ENCODE data around the gene CROCC2. TPM values are rescaled to one million over a fixed set of nuclear protein-coding genes. Genes with fewer than 3 reads are reported as not detected.

CROCC2 gene
- total and polyA plus RNA-seq, 2 of the 13 experiments (the other 11 are each of a cell fraction or from before 2014, with no cell fraction given), result not detected

DNA sequence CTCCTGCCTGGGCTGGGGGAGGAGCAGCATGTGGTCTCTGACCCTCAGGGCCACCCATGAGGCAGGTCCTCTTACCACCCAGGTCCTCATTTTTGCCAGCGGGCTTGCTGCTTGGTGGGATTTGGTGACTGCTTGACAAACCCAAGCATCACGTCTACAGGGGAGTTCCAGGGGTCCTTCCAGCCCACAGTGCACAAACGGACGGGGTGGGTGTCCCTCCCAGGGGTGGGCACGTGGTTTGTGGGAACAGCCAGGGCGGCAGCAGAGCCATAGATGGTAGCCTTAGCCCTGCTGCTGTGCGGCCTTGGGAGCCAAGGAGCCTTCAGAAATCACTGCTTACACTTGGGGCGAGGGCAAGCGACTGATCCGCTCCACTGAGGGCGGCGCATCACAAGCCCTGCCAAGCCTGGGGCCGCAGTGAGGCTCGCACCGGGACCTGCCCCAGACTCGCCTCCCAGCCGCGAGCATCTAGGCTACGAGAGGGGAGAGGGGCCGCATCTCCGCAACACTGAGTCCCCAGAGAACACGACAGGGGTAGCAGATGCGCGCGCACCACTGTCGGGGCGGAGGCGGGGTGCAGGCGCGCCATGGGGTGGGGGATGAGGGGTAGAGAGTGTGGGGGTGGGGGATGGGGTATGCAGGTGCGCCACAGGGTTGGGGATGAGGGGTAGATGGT, 129.1 kb downstream of the CROCC2 start:
- 90% methylated on average over 25 of the region's 31 CpGs for WGBS (ENCODE audit: low lambda C conversion rate)
- ATAC-seq (no peak), DNase-seq (ENCODE audit: low spot score) (no peak), FAIRE-seq (no peak)
- peaks cover 2 to 23% of the 10 kb centered on the region in 2 experiments; a peak in 3 of 5 replicates for H3K27me3 ChIP-seq (ENCODE audit: control insufficient read depth in 1 of 2, insufficient read depth in 2 of 2, low read length in 2 of 2)
- H3K4me1 ChIP-seq (ENCODE audit: insufficient read depth, low read length), result peaks cover 28% of the 10 kb centered on the region
- no peak for TF ChIP-seq FIP1L1 (IDR thresholded peaks at IDR 0.05; ENCODE audit: borderline replicate concordance, insufficient read depth, low read depth, low read length)
- intact Hi-C loops (cut with micrococcal nuclease; ENCODE audit: unreplicated experiment) (no loop called here), in situ Hi-C loops (cut with HindIII; ENCODE audit: extremely low pct_ligation_motif_present, low pct_unique_long_range_greater_than_20kb) (no loop called here)
- no peaks in the 10 kb centered on the region for H3K36me3 ChIP-seq (replicated peaks in 1 of 2; ENCODE audit: control insufficient read depth in 1 of 2, insufficient read depth in 2 of 2, low read length in 2 of 2)
- ChIA-PET CTCF (ENCODE audit: low intra/inter-chr PET ratio, low total read pairs) (no interaction called here), POLR2A (no interaction called here)
- BruUV-seq (replicated peaks), result no TSS peak
- H3K9me3 ChIP-seq (ENCODE audit: low read length), result no peaks in the 10 kb centered on the region
- H3K4me2 ChIP-seq (ENCODE audit: low read depth, low read length), result no peak overlapping the region
- H3K4me3 ChIP-seq (replicated peaks in 1 of 3; ENCODE audit: insufficient read depth in 1 of 3, low read depth in 2 of 3, low read length in 3 of 3), result no peak overlapping the region
- H3K27ac ChIP-seq (ENCODE audit: extremely low read length, insufficient read depth, low read length), result no peak overlapping the region
- no peaks in the 10 kb centered on the region for H3K79me2 ChIP-seq (ENCODE audit: insufficient read depth, low read length)
- H2AFZ ChIP-seq (ENCODE audit: low read length), result no peak overlapping the region
- no peak overlapping the region for H3K9ac ChIP-seq (ENCODE audit: insufficient read depth, low read depth, low read length)
- no peaks in the 10 kb centered on the region; the same call in 1 of the 2 replicates for H4K20me1 ChIP-seq (ENCODE audit: insufficient read depth, low read length)

DNA sequence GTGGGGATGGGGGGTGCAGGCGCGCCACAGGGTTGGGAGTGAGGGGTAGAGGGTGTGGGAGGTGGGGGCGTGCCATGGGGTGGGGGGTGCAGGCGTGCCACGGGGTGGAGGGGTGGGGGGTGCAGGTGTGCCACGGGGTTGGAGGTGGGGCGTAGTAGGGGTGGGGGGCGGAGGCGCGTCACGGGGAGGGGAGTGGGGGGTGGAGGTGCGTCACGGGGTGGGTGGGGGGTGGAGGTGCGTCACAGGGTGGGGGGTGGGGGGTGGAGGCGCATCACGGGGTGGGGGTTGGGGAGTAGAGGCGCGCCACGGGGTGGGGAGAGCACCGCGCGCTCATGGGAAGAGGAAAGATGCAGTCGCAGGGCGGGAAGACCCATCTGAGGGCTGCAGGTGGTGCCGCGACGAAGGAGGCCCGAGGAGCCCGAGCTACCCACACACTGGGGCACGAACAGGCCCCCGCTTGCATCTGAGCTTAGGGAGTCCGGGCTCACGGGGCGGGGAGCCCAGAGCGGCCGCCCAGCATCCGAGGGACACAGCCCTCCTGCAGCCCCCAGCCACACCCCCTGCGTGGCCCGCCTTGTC, 129.8 kb downstream of the CROCC2 start:
- peaks cover 28% of the 10 kb centered on the region for H3K4me1 ChIP-seq (ENCODE audit: insufficient read depth, low read length)
- ChIA-PET POLR2A (no interaction called here), CTCF (ENCODE audit: low intra/inter-chr PET ratio, low total read pairs) (no interaction called here)
- H3K9me3 ChIP-seq (ENCODE audit: low read length), result no peaks in the 10 kb centered on the region
- DNase-seq (ENCODE audit: low spot score) (no peak), FAIRE-seq (no peak), ATAC-seq (no peak)
- BruUV-seq (replicated peaks), result no TSS peak
- 88% methylated on average over 39 of the region's 39 CpGs for WGBS (ENCODE audit: low lambda C conversion rate)
- in situ Hi-C loops (cut with HindIII; ENCODE audit: extremely low pct_ligation_motif_present, low pct_unique_long_range_greater_than_20kb) (no loop called here), intact Hi-C loops (cut with micrococcal nuclease; ENCODE audit: unreplicated experiment) (no loop called here)
- no peak overlapping the region for H3K27ac ChIP-seq (ENCODE audit: extremely low read length, insufficient read depth, low read length)
- peaks cover 2 to 23% of the 10 kb centered on the region in 2 experiments; a peak in 3 of 5 replicates for H3K27me3 ChIP-seq (ENCODE audit: control insufficient read depth in 1 of 2, insufficient read depth in 2 of 2, low read length in 2 of 2)
- H3K9ac ChIP-seq (ENCODE audit: insufficient read depth, low read depth, low read length), result no peak overlapping the region
- H3K36me3 ChIP-seq (replicated peaks in 1 of 2; ENCODE audit: control insufficient read depth in 1 of 2, insufficient read depth in 2 of 2, low read length in 2 of 2), result no peaks in the 10 kb centered on the region
- no peak for TF ChIP-seq ZNF709 (CRISPR knock-in tag; IDR thresholded peaks at IDR 0.05)
- 0 out of 4 replicates have a peak, but pooled peaks of 1 of the 2 experiments have one; percentile 15 for TF ChIP-seq MAFK (conservative IDR thresholded peaks at IDR 0.05 in 1 of 2, IDR thresholded peaks at IDR 0.05 in 1 of 2; ENCODE audit: low read length in 2 of 2)
- no peak for TF ChIP-seq SSRP1 (CRISPR knock-in tag; IDR thresholded peaks at IDR 0.05)
- TF ChIP-seq, protein P1, sequence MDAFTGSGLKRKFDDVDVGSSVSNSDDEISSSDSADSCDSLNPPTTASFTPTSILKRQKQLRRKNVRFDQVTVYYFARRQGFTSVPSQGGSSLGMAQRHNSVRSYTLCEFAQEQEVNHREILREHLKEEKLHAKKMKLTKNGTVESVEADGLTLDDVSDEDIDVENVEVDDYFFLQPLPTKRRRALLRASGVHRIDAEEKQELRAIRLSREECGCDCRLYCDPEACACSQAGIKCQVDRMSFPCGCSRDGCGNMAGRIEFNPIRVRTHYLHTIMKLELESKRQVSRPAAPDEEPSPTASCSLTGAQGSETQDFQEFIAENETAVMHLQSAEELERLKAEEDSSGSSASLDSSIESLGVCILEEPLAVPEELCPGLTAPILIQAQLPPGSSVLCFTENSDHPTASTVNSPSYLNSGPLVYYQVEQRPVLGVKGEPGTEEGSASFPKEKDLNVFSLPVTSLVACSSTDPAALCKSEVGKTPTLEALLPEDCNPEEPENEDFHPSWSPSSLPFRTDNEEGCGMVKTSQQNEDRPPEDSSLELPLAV (CRISPR knock-in tag; conservative IDR thresholded peaks at IDR 0.05; ENCODE audit: low read depth), result no peak
- TF ChIP-seq, protein P2, sequence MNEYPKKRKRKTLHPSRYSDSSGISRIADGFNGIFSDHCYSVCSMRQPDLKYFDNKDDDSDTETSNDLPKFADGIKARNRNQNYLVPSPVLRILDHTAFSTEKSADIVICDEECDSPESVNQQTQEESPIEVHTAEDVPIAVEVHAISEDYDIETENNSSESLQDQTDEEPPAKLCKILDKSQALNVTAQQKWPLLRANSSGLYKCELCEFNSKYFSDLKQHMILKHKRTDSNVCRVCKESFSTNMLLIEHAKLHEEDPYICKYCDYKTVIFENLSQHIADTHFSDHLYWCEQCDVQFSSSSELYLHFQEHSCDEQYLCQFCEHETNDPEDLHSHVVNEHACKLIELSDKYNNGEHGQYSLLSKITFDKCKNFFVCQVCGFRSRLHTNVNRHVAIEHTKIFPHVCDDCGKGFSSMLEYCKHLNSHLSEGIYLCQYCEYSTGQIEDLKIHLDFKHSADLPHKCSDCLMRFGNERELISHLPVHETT (CRISPR knock-in tag; conservative IDR thresholded peaks at IDR 0.05), result no peak
- TF ChIP-seq MYC (CRISPR knock-in tag; IDR thresholded peaks at IDR 0.05; ENCODE audit: borderline replicate concordance), result no peak
- no peak for TF ChIP-seq SPEN (CRISPR knock-in tag; IDR thresholded peaks at IDR 0.05; ENCODE audit: low read depth)
- TF ChIP-seq, protein P3, sequence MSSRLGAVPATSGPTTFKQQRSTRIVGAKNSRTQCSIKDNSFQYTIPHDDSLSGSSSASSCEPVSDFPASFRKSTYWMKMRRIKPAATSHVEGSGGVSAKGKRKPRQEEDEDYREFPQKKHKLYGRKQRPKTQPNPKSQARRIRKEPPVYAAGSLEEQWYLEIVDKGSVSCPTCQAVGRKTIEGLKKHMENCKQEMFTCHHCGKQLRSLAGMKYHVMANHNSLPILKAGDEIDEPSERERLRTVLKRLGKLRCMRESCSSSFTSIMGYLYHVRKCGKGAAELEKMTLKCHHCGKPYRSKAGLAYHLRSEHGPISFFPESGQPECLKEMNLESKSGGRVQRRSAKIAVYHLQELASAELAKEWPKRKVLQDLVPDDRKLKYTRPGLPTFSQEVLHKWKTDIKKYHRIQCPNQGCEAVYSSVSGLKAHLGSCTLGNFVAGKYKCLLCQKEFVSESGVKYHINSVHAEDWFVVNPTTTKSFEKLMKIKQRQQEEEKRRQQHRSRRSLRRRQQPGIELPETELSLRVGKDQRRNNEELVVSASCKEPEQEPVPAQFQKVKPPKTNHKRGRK (CRISPR knock-in tag; IDR thresholded peaks at IDR 0.05), result no peak
- no peaks in the 10 kb centered on the region; the same call in 1 of the 2 replicates for H4K20me1 ChIP-seq (ENCODE audit: insufficient read depth, low read length)
- no peak overlapping the region for H3K4me3 ChIP-seq (replicated peaks in 1 of 3; ENCODE audit: insufficient read depth in 1 of 3, low read depth in 2 of 3, low read length in 3 of 3)
- H3K79me2 ChIP-seq (ENCODE audit: insufficient read depth, low read length), result no peaks in the 10 kb centered on the region
- no peak overlapping the region for H2AFZ ChIP-seq (ENCODE audit: low read length)
- no peak overlapping the region for H3K4me2 ChIP-seq (ENCODE audit: low read depth, low read length)

Measured in HepG2 (cell line).